LNCAP (cell line): Measurements from ENCODE around the gene DHDH.

Experiments
- CTCF ChIP-seq: fragments of 450-650 bp; IDR thresholded peaks from 2 replicates; pipeline ENCODE4 v1.5.1; 2017; ENCODE audit warnings: mild to moderate bottlenecking

Gene DHDH

GRCh38 chr19:48943081-48943480, 9.6 kb downstream of the DHDH start:
- TF ChIP-seq CTCF = no peak

GRCh38 chr19:48945415-48945814, 11.9 kb downstream of the DHDH start:
- no peak for TF ChIP-seq CTCF

GRCh38 chr19:48945817-48946216, 12.3 kb downstream of the DHDH start:
- no peak for TF ChIP-seq CTCF

GRCh38 chr19:48946463-48947257, 13.2 kb downstream of the DHDH start:
- no peak for TF ChIP-seq CTCF

- TF ChIP-seq CTCF = no peak
These were observed 13.7 kb downstream of the DHDH start for GRCh38 chr19:48947258-48947542.

GRCh38 chr19:48950159-48950558, 16.7 kb downstream of the DHDH start:
- no peak for TF ChIP-seq CTCF

GRCh38 chr19:48950830-48951519, 17.5 kb downstream of the DHDH start:
- TF ChIP-seq CTCF = no peak
